ENCODE data around the gene TRIM45.

GRCh38 chr1:117112047-117112717 is 9.4 kb downstream of the TRIM45 start:
- TF ChIP-seq POLR2A (IDR thresholded peaks at IDR 0.05; ENCODE audit: low read depth, low read length) (no peak), POLR2AphosphoS5 (IDR thresholded peaks at IDR 0.05; ENCODE audit: low read depth, low read length) (no peak), TAF1 (IDR thresholded peaks at IDR 0.05; ENCODE audit: low read depth, low read length) (no peak), SPI1 (IDR thresholded peaks at IDR 0.05; ENCODE audit: low read depth, low read length) (no peak)

Measured in GM12891 (cell line).